IMR-90 (cell line): Measurements from ENCODE around the gene RNF213. TPM values are rescaled to one million over a fixed set of nuclear protein-coding genes. Genes with fewer than 3 reads are reported as not detected.

Experiments used
- ATAC-seq: fragments of 200-7000 bp; cut with Tn5 transposase; 2 replicates; pipeline ENCODE4 v1.9.1; 2020; ENCODE audit warnings: low read depth, mild to moderate bottlenecking, moderate library complexity
- BruUV-seq: library from RNA; stranded (reverse); fragments of 400-500 nt; replicated peaks from 2 replicates; lab custom pipeline; 2021; lab: Mats Ljungman, UMichigan
- CTCF ChIA-PET: fragments of 300-600 bp; formaldehyde crosslinking; extraction: SDS; loops from one replicate; lab custom pipeline; 2021; ENCODE audit warnings: antibody characterized with exemption; lab: Yijun Ruan, JAX
- POLR2A ChIA-PET: fragments of 300-600 bp; sonication (Branson Sonifier 250); formaldehyde crosslinking; loops from one replicate; lab custom pipeline; 2022; ENCODE audit warnings: antibody characterized with exemption; ENCODE audit not compliant: unreplicated experiment; lab: Charles Lee
- DNase-seq: peaks from one replicate; pipeline ENCODE4 v3.0.0; 2013
- H2AFZ ChIP-seq: replicated peaks from 2 replicates; pipeline ENCODE3; 2013; ENCODE audit warnings: low read length, mild to moderate bottlenecking; ENCODE audit not compliant: poor library complexity
- H2AK5ac ChIP-seq: 2 replicates; pipeline ENCODE4 v1.6.1; 2013; ENCODE audit warnings: low read depth, low read length, inconsistent platforms
- H2AK9ac ChIP-seq: replicated peaks from 2 replicates; pipeline ENCODE3; 2013; ENCODE audit warnings: mild to moderate bottlenecking, low read depth, low read length, moderate library complexity; ENCODE audit not compliant: poor library complexity
- H2BK120ac ChIP-seq: 2 replicates; pipeline ENCODE4 v1.6.1; 2013; ENCODE audit warnings: low read depth, low read length, inconsistent platforms
- H2BK15ac ChIP-seq: 3 replicates; pipeline ENCODE4 v1.6.1; 2013; ENCODE audit warnings: low read depth, low read length, inconsistent platforms
- H2BK20ac ChIP-seq: 2 replicates; pipeline ENCODE4 v1.6.1; 2013; ENCODE audit warnings: low read depth, mild to moderate bottlenecking, inconsistent platforms, low read length, moderate library complexity
- H2BK5ac ChIP-seq: 2 replicates; pipeline ENCODE4 v1.6.1; 2013; ENCODE audit warnings: mild to moderate bottlenecking, low read depth, low read length, inconsistent platforms; ENCODE audit not compliant: poor library complexity, severe bottlenecking
- H3K14ac ChIP-seq: replicated peaks from 2 replicates; pipeline ENCODE4 v1.6.1; 2013; ENCODE audit warnings: low read depth, low read length, inconsistent platforms
- H3K18ac ChIP-seq: 2 replicates; pipeline ENCODE4 v1.6.1; 2013; ENCODE audit warnings: low read depth, low read length, control low read depth
- H3K23ac ChIP-seq: 2 replicates; pipeline ENCODE4 v1.6.1; 2013; ENCODE audit warnings: low read depth, low read length, inconsistent platforms
- H3K27ac ChIP-seq: 2 replicates; pipeline ENCODE4 v1.5.1; 2013; ENCODE audit warnings: mild to moderate bottlenecking, control low read depth, low read length; ENCODE audit not compliant: insufficient read depth
- H3K27me3 ChIP-seq: 2 replicates; pipeline ENCODE4 v1.6.1; 2013; ENCODE audit warnings: low read length; ENCODE audit not compliant: control insufficient read depth, insufficient read depth
- H3K36me3 ChIP-seq: 2 replicates; pipeline ENCODE4 v1.6.1; 2013; ENCODE audit warnings: low read length, mixed read lengths; ENCODE audit not compliant: control insufficient read depth, insufficient read depth
- H3K4ac ChIP-seq: 2 replicates; pipeline ENCODE4 v1.6.1; 2013; ENCODE audit warnings: low read depth, low read length, inconsistent platforms
- H3K4me1 ChIP-seq: 2 replicates; pipeline ENCODE4 v1.6.1; 2013; ENCODE audit warnings: low read length, mixed read lengths; ENCODE audit not compliant: control insufficient read depth, insufficient read depth
- H3K4me2 ChIP-seq: 2 replicates; pipeline ENCODE4 v1.6.1; 2013; ENCODE audit warnings: low read depth, mild to moderate bottlenecking, control low read depth, low read length, moderate library complexity
- H3K4me3 ChIP-seq: 2 replicates; pipeline ENCODE4 v1.5.1; 2013; ENCODE audit warnings: low read depth, mild to moderate bottlenecking, control low read depth, low read length, moderate library complexity; ENCODE audit not compliant: insufficient read depth
- H3K56ac ChIP-seq: 2 replicates; pipeline ENCODE4 v1.6.1; 2013; ENCODE audit warnings: low read length, inconsistent platforms; ENCODE audit not compliant: insufficient read depth; ENCODE audit errors: extremely low read depth
- H3K79me1 ChIP-seq, 2 experiments: 2 replicates each; pipeline ENCODE4 v1.6.1; 2013; ENCODE audit warnings: low read length in 2 of 2, inconsistent platforms in 1 of 2, low read depth in 1 of 2
- H3K9ac ChIP-seq: 2 replicates; pipeline ENCODE4 v1.6.1; 2013; ENCODE audit warnings: low read depth, low read length, control low read depth
- H3K9me1 ChIP-seq: 2 replicates; pipeline ENCODE4 v1.6.1; 2013; ENCODE audit warnings: low read length, inconsistent platforms; ENCODE audit not compliant: insufficient read depth
- H3K9me3 ChIP-seq: 2 replicates; pipeline ENCODE4 v1.6.1; 2013; ENCODE audit warnings: low read length; ENCODE audit not compliant: control insufficient read depth, insufficient read depth
- H4K20me1 ChIP-seq: 2 replicates; pipeline ENCODE4 v1.6.1; 2013; ENCODE audit warnings: low read length, inconsistent platforms; ENCODE audit not compliant: insufficient read depth
- H4K5ac ChIP-seq: 2 replicates; pipeline ENCODE4 v1.6.1; 2013; ENCODE audit warnings: mild to moderate bottlenecking, low read depth, low read length, control low read depth
- H4K8ac ChIP-seq, 2 experiments: 2 replicates each; pipeline ENCODE4 v1.6.1; 2013; ENCODE audit warnings: low read depth in 2 of 2, low read length in 2 of 2, control low read depth in 1 of 2, inconsistent platforms in 1 of 2
- H4K91ac ChIP-seq: 2 replicates; pipeline ENCODE4 v1.6.1; 2013; ENCODE audit warnings: low read depth, low read length, inconsistent platforms; ENCODE audit not compliant: insufficient read depth
- BHLHE40 ChIP-seq: fragments of 150-350 bp; IDR thresholded peaks from 2 replicates; pipeline ENCODE4 v1.6.1; 2016; ENCODE audit warnings: mild to moderate bottlenecking, low read depth, low read length
- CEBPB ChIP-seq: IDR thresholded peaks from 2 replicates; pipeline ENCODE4 v1.6.1; 2012; ENCODE audit warnings: low read depth, low read length, improper control_type of control experiment
- CHD1 ChIP-seq: IDR thresholded peaks from 2 replicates; pipeline ENCODE4 v1.6.1; 2012; ENCODE audit warnings: low read depth, low read length, improper control_type of control experiment
- FOS ChIP-seq: fragments of 150-350 bp; IDR thresholded peaks from 2 replicates; pipeline ENCODE4 v1.6.1; 2016; ENCODE audit warnings: low read depth, low read length
- MAFK ChIP-seq: IDR thresholded peaks from 2 replicates; pipeline ENCODE4 v1.6.1; 2012; ENCODE audit warnings: low read depth, low read length, improper control_type of control experiment
- MXI1 ChIP-seq: IDR thresholded peaks from 2 replicates; pipeline ENCODE4 v1.6.1; 2012; ENCODE audit warnings: low read depth, mild to moderate bottlenecking, low read length, moderate library complexity, borderline replicate concordance
- NFE2L2 ChIP-seq: fragments of 150-350 bp; IDR thresholded peaks from 2 replicates; pipeline ENCODE4 v1.6.1; 2016; ENCODE audit warnings: low read depth, mild to moderate bottlenecking, low read length
- POLR2A ChIP-seq: IDR thresholded peaks from 2 replicates; pipeline ENCODE4 v1.6.1; 2012; ENCODE audit warnings: mild to moderate bottlenecking, low read depth, low read length
- SMC3 ChIP-seq: fragments of 150-350 bp; IDR thresholded peaks from 2 replicates; pipeline ENCODE4 v1.6.1; 2016; ENCODE audit warnings: low read depth, mild to moderate bottlenecking, antibody characterized with exemption, low read length, moderate library complexity
- WGBS, 2 experiments: methylation state at CpG; one replicate each; pipeline versions ENCODE4 v1.1.5 to v1.1.7; 2013; ENCODE audit warnings: missing lambda C conversion rate in 2 of 2; ENCODE audit not compliant: insufficient read length in 1 of 2; ENCODE audit errors: extremely low coverage in 2 of 2; 5-methylcytosine and 5-hydroxymethylcytosine counted together
- dilution Hi-C: fragments of 300-500 bp; cut with HindIII; formaldehyde crosslinking; loops from one replicate; pipeline ENCODE4 v1.14.3; 2018; ENCODE audit warnings: low sequenced_read_pairs; ENCODE audit not compliant: unreplicated experiment
- in situ Hi-C: fragments of 300-500 bp; cut with MboI; formaldehyde crosslinking; loops from 3 replicates; pipeline ENCODE4 v1.14.3; 2019; ENCODE audit warnings: low sequenced_read_pairs, inconsistent platforms, mixed read lengths
- intact Hi-C: fragments of 100-400 bp; cut with micrococcal nuclease; formaldehyde crosslinking; loops from 2 replicates; pipeline ENCODE4 v1.10.0; 2022
- polyA plus RNA-seq, 3 experiments: library from polyadenylated mRNA; depleted of rRNA; stranded (reverse); fragments of >200 nt; gene quantifications; 2 replicates each; pipeline ENCODE4 v1.2.3, GENCODE V29; 2012; ENCODE audit warnings: low replicate concordance in 1 of 3
- total RNA-seq: library from RNA; depleted of rRNA; stranded (reverse); fragments of >200 nt; gene quantifications from 2 replicates; pipeline ENCODE4 v1.2.3, GENCODE V29; 2012
- TF ChIP-seq, protein P1 (sequence below): fragments of 150-350 bp; IDR thresholded peaks from 2 replicates; pipeline ENCODE4 v1.6.1; 2016; ENCODE audit warnings: low read depth, mild to moderate bottlenecking, low read length, moderate library complexity, borderline replicate concordance
- TF ChIP-seq, protein P2 (sequence below): conservative IDR thresholded peaks from 2 replicates; pipeline ENCODE4 v1.5.1; 2012; ENCODE audit warnings: mild to moderate bottlenecking, low read depth, low read length, improper control_type of control experiment
- TF ChIP-seq, protein P3 (sequence below): fragments of 150-350 bp; IDR thresholded peaks from 2 replicates; pipeline ENCODE4 v1.6.1; 2017; ENCODE audit warnings: mild to moderate bottlenecking, antibody characterized with exemption, low read length, low read depth

RNF213 gene
- total and polyA plus RNA-seq, 2 of the 4 experiments (the other 2 are of a cell fraction) = 23.4 to 36.0 TPM

DNA sequence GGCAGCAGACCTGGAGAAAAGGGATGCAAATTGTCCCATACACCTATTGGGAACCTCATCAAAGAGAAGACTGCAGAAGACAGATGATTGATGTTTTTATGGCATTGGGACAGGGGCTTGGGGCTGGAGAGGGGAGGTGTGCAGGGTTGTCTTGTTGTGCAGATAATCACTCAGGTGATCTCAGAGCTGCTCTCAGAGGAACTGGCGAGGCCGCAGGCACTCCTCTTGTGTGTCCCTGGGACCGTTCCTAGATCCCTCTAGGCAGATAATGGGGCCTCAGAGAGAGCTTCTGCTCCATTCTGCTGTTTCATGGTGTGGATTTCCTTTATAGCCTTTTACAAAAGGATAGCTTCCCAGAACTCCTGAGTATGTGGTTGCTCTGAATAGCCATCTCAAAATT lies 1.6 kb downstream of the RNF213 start (continued):
- TF ChIP-seq, protein P1, sequence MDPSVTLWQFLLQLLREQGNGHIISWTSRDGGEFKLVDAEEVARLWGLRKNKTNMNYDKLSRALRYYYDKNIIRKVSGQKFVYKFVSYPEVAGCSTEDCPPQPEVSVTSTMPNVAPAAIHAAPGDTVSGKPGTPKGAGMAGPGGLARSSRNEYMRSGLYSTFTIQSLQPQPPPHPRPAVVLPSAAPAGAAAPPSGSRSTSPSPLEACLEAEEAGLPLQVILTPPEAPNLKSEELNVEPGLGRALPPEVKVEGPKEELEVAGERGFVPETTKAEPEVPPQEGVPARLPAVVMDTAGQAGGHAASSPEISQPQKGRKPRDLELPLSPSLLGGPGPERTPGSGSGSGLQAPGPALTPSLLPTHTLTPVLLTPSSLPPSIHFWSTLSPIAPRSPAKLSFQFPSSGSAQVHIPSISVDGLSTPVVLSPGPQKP = no peak

DNA sequence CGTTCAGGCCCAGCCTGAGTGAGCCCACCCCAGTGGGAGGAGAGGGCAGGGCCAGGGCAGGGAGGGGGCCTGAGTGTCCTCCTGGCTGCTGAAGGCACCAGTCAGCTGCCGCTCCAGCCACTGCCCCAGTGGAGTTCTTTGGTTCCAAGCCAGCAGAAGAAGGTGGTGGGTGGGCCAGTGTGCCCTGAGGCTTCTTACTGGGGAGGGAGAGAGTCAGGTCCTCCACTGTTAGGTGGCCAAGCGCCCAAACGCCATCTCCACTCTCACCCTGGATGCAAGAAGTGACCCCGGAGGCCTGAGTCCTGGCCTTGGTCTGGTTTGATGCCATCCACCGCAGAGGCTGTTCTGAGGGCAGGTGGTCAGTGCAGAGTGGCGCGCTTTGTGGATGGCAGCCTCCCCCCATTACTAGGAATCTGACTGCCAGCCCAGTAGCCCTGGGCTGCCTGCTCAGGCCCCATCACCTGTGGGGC lies 2.2 kb downstream of the RNF213 start:
- intact Hi-C loops (loop anchor here (5.0 kb wide), 2 partner anchors 41 to 256 kb away; partner anchors contain the start of genes SGSH and SLC26A11), dilution Hi-C loops (no loop called here), in situ Hi-C loops (no loop called here)
- Histone ChIP-seq H3K4ac (peak overlapping the region; percentile 97), H2BK120ac (peak overlapping the region; percentile 29; the same call in 1 of the 2 replicates), H3K56ac (no peak overlapping the region), H2BK5ac (peak overlapping the region; percentile 48), H4K91ac (peak overlapping the region; percentile 27; the same call in 1 of the 2 replicates), H3K4me2 (peak overlapping the region; percentile 79), H3K14ac (0 out of 2 replicates have a peak overlapping the region, but pooled peaks have one; percentile 61), H2AK9ac (peak overlapping the region; percentile 92), H4K20me1 (no peaks in the 10 kb centered on the region; the same call in 1 of the 2 replicates), H2BK20ac (no peak overlapping the region), H2AK5ac (peak overlapping the region; percentile 78; the same call in 1 of the 2 replicates), H3K4me1 (peaks cover 20% of the 10 kb centered on the region), H3K79me1 (peaks cover 16 to 48% of the 10 kb centered on the region in 2 experiments; a peak in 2 of 4 replicates), H3K18ac (no peak overlapping the region), H4K8ac (peak overlapping the region; percentile 26 to 76; a peak in 3 of 4 replicates), H3K9me3 (no peaks in the 10 kb centered on the region), H2BK15ac (no peak overlapping the region), H3K9me1 (0 out of 2 replicates have a peak, but pooled peaks cover 3% of the 10 kb centered on the region), H3K23ac (peak overlapping the region; percentile 5; the same call in 1 of the 2 replicates), H3K36me3 (peaks cover 16% of the 10 kb centered on the region), H4K5ac (peak overlapping the region; percentile 20; the same call in 1 of the 2 replicates), H3K27me3 (no peaks in the 10 kb centered on the region), H3K27ac (peak overlapping the region; percentile 66), H3K4me3 (no peak overlapping the region), H3K9ac (peak overlapping the region; percentile 32), H2AFZ (peak overlapping the region; percentile 69)
- no peak for DNase-seq
- TF ChIP-seq BHLHE40 (no peak), CEBPB (no peak), MXI1 (no peak), CHD1 (no peak), SMC3 (no peak), POLR2A (no peak), MAFK (no peak), FOS (no peak), NFE2L2 (no peak)
- TF ChIP-seq, protein P2, sequence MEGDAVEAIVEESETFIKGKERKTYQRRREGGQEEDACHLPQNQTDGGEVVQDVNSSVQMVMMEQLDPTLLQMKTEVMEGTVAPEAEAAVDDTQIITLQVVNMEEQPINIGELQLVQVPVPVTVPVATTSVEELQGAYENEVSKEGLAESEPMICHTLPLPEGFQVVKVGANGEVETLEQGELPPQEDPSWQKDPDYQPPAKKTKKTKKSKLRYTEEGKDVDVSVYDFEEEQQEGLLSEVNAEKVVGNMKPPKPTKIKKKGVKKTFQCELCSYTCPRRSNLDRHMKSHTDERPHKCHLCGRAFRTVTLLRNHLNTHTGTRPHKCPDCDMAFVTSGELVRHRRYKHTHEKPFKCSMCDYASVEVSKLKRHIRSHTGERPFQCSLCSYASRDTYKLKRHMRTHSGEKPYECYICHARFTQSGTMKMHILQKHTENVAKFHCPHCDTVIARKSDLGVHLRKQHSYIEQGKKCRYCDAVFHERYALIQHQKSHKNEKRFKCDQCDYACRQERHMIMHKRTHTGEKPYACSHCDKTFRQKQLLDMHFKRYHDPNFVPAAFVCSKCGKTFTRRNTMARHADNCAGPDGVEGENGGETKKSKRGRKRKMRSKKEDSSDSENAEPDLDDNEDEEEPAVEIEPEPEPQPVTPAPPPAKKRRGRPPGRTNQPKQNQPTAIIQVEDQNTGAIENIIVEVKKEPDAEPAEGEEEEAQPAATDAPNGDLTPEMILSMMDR = no peak
- TF ChIP-seq, protein P3, sequence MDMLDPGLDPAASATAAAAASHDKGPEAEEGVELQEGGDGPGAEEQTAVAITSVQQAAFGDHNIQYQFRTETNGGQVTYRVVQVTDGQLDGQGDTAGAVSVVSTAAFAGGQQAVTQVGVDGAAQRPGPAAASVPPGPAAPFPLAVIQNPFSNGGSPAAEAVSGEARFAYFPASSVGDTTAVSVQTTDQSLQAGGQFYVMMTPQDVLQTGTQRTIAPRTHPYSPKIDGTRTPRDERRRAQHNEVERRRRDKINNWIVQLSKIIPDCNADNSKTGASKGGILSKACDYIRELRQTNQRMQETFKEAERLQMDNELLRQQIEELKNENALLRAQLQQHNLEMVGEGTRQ = no peak
- ATAC-seq = no peak
- ChIA-PET POLR2A (no interaction called here), CTCF (no interaction called here)
- WGBS, 2 experiments = no CpG with 5 or more reads among the region's 8 CpGs
- no TSS peak for BruUV-seq
